Fibroblast of lung (primary cell): ENCODE measurements around the gene CITED2. TPM values are rescaled to one million over a fixed set of nuclear protein-coding genes. Genes with fewer than 3 reads are reported as not detected.

ENCODE experiments used
- DNase-seq, 2 donors: peaks; one replicate each; pipeline versions ENCODE4 v3.0.0 to v3.0.0-alpha.2; 2010; ENCODE audit warnings: low read depth in 2 of 2
- H2AFZ ChIP-seq: 2 replicates; pipeline ENCODE4 v1.5.1; 2012; ENCODE audit warnings: low read length, control low read depth, inconsistent platforms
- H3K27ac ChIP-seq: 2 replicates; pipeline ENCODE4 v1.5.1; 2011; ENCODE audit warnings: low read length, control low read depth; ENCODE audit not compliant: insufficient read depth
- H3K27me3 ChIP-seq: 2 replicates; pipeline ENCODE4 v1.5.1; 2011; ENCODE audit warnings: mild to moderate bottlenecking, low read length; ENCODE audit not compliant: control insufficient read depth, insufficient read depth
- H3K36me3 ChIP-seq: 2 replicates; pipeline ENCODE4 v1.5.1; 2011; ENCODE audit warnings: low read length; ENCODE audit not compliant: control insufficient read depth, insufficient read depth
- H3K4me1 ChIP-seq: 2 replicates; pipeline ENCODE4 v1.5.1; 2011; ENCODE audit warnings: low read length; ENCODE audit not compliant: control insufficient read depth, insufficient read depth; ENCODE audit errors: extremely low read depth
- H3K4me2 ChIP-seq: 2 replicates; pipeline ENCODE4 v1.5.1; 2011; ENCODE audit warnings: low read length, control low read depth; ENCODE audit not compliant: insufficient read depth; ENCODE audit errors: extremely low read depth
- H3K4me3 ChIP-seq, 4 experiments: fragments of 200-600 bp in 1 of 4; sonication (generic) in 1 of 4; replicated peaks in 1 of 4; 2 replicates each; pipeline ENCODE4 v1.5.1; 2011 to 2016; ENCODE audit warnings: low read length in 4 of 4, low read depth in 3 of 4, mild to moderate bottlenecking in 3 of 4, control low read depth in 2 of 4, inconsistent platforms in 1 of 4, mixed read lengths in 1 of 4; ENCODE audit not compliant: insufficient read depth in 1 of 4; ENCODE audit errors: control extremely low read depth in 1 of 4
- H3K79me2 ChIP-seq: 2 replicates; pipeline ENCODE4 v1.5.1; 2012; ENCODE audit warnings: mild to moderate bottlenecking, low read length, inconsistent platforms; ENCODE audit not compliant: control insufficient read depth, insufficient read depth
- H3K9ac ChIP-seq: 2 replicates; pipeline ENCODE4 v1.5.1; 2011; ENCODE audit warnings: mild to moderate bottlenecking, low read length, control low read depth; ENCODE audit not compliant: insufficient read depth
- H3K9me3 ChIP-seq: 2 replicates; pipeline ENCODE4 v1.5.1; 2012; ENCODE audit warnings: low read depth, low read length; ENCODE audit not compliant: control insufficient read depth, insufficient read depth
- H4K20me1 ChIP-seq: 2 replicates; pipeline ENCODE4 v1.5.1; 2011; ENCODE audit warnings: low read length; ENCODE audit not compliant: control insufficient read depth, insufficient read depth; ENCODE audit errors: extremely low read depth
- EZH2 ChIP-seq: IDR thresholded peaks from 2 replicates; pipeline ENCODE4 v1.5.1; 2012; ENCODE audit warnings: low read length, control low read depth, mild to moderate bottlenecking; ENCODE audit errors: missing control alignments
- polyA plus RNA-seq, 2 donors: library from polyadenylated mRNA; depleted of rRNA in 1 of 2; stranded (reverse) in 1 of 2; unstranded in 1 of 2; fragments of >200 nt; gene quantifications; 2 replicates each; pipeline ENCODE4 v1.2.1, GENCODE V29; 2011 to 2012; ENCODE audit warnings: missing spikeins in 1 of 2
- total RNA-seq: library from RNA; depleted of rRNA; stranded (reverse); fragments of >200 nt; gene quantifications from 2 replicates; pipeline ENCODE4 v1.2.1, GENCODE V29; 2014
- TF ChIP-seq, protein P1 (sequence below), 2 donors: IDR thresholded peaks in 1 of 2; conservative IDR thresholded peaks in 1 of 2; 1 replicate in 1 of 2; 2 replicates in 1 of 2; pipeline ENCODE4 v1.5.1; 2011 to 2012; ENCODE audit warnings: low read length in 2 of 2, control low read depth in 1 of 2, inconsistent platforms in 1 of 2, low read depth in 1 of 2, mild to moderate bottlenecking in 1 of 2

CITED2 gene
- total and polyA plus RNA-seq, 2 donors (not counting 1 experiment from before 2014, with no cell fraction given), result 139 to 370 TPM

DNA sequence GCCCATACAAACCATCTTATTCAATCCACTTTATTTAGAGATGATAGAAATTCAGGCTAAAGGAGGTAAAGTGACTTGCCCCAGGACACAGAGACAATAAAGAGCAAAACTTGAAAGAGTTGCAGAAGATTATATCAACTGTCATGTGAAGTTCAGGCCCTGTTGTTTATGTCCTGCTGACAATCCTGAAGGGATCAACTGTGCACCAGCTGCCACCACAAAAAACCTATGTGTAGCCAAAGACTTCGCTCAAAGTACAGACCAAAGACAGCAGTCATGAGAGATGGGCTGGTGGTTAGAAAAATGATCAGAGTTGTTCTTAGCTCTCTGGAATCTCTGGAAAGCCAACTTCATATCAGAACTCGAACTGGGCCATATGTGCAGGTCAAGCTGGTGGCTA, 16.0 kb upstream of the CITED2 start:
- TF ChIP-seq, protein P1, sequence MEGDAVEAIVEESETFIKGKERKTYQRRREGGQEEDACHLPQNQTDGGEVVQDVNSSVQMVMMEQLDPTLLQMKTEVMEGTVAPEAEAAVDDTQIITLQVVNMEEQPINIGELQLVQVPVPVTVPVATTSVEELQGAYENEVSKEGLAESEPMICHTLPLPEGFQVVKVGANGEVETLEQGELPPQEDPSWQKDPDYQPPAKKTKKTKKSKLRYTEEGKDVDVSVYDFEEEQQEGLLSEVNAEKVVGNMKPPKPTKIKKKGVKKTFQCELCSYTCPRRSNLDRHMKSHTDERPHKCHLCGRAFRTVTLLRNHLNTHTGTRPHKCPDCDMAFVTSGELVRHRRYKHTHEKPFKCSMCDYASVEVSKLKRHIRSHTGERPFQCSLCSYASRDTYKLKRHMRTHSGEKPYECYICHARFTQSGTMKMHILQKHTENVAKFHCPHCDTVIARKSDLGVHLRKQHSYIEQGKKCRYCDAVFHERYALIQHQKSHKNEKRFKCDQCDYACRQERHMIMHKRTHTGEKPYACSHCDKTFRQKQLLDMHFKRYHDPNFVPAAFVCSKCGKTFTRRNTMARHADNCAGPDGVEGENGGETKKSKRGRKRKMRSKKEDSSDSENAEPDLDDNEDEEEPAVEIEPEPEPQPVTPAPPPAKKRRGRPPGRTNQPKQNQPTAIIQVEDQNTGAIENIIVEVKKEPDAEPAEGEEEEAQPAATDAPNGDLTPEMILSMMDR (conservative IDR thresholded peaks at IDR 0.05 in 1 of 2, IDR thresholded peaks at IDR 0.05 in 1 of 2; ENCODE audit: low read depth in 1 of 2, low read length in 2 of 2), result no peak
- TF ChIP-seq EZH2, result no peak

DNA sequence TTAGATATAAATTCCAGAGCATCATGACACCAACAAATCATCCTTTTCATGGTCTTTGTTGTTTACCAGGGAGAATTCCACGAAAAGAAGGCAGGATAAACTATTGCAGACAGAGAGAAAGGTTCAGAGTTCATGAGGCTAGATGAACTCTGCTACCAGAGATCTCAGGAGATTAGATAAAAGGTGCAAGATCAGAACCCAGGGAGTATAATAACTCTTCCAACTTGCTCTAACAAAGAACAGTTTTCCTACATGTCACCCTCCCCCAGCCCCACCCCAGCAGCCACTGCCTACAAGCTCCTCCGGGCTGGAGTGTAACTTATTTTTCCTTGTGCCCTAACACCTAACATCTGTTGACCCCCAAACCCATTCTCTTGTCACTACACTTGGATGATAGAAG, 13.9 kb upstream of the CITED2 start:
- no peaks in the 10 kb centered on the region for H3K36me3 ChIP-seq
- H2AFZ ChIP-seq, result no peak overlapping the region
- H4K20me1 ChIP-seq, result no peaks in the 10 kb centered on the region
- no peak overlapping the region for H3K4me3 ChIP-seq
- H3K4me2 ChIP-seq, result no peak overlapping the region
- H3K9me3 ChIP-seq, result no peaks in the 10 kb centered on the region
- DNase-seq, result no peak
- H3K27ac ChIP-seq, result no peak overlapping the region
- no peaks in the 10 kb centered on the region for H3K27me3 ChIP-seq
- TF ChIP-seq, protein P1 (conservative IDR thresholded peaks at IDR 0.05 in 1 of 2, IDR thresholded peaks at IDR 0.05 in 1 of 2; ENCODE audit: low read depth in 1 of 2, low read length in 2 of 2), result no peak
- TF ChIP-seq EZH2, result no peak
- no peaks in the 10 kb centered on the region for H3K79me2 ChIP-seq
- H3K9ac ChIP-seq, result no peak overlapping the region
- no peaks in the 10 kb centered on the region for H3K4me1 ChIP-seq

More for the DNA sequence above, 16.0 kb upstream of the CITED2 start:
- Histone ChIP-seq H3K36me3 (no peaks in the 10 kb centered on the region), H3K4me3 (no peak overlapping the region), H3K27me3 (no peaks in the 10 kb centered on the region), H4K20me1 (no peaks in the 10 kb centered on the region), H3K79me2 (no peaks in the 10 kb centered on the region), H3K27ac (no peak overlapping the region), H3K4me2 (no peak overlapping the region), H3K4me1 (no peaks in the 10 kb centered on the region), H2AFZ (no peak overlapping the region), H3K9me3 (no peaks in the 10 kb centered on the region), H3K9ac (no peak overlapping the region)
- no peak for DNase-seq

DNA sequence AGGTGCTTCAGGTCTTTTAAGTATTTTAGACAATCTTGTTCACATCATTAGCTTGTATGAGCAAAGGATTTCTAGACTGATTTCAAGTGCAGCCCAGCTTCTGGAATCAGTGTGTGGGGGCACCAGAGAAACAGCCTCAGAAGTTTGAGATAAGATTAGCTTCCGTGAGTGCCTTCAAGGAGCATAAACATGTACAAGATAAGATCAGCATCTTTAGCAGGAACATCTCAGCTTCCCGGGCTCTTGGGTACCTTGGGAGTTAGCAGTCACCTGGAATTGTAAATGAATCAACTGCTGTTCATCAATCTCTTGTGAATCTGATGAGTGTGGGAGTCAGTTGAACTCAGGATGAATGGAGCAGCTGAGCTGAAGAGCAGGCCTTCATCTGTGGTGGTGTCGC, 12.0 kb upstream of the CITED2 start:
- TF ChIP-seq, protein P1 (conservative IDR thresholded peaks at IDR 0.05 in 1 of 2, IDR thresholded peaks at IDR 0.05 in 1 of 2; ENCODE audit: low read depth in 1 of 2, low read length in 2 of 2), result no peak
- TF ChIP-seq EZH2, result no peak
- Histone ChIP-seq H2AFZ (no peak overlapping the region), H3K4me2 (no peak overlapping the region), H3K9ac (no peak overlapping the region), H3K79me2 (no peaks in the 10 kb centered on the region), H3K4me1 (no peaks in the 10 kb centered on the region), H3K36me3 (no peaks in the 10 kb centered on the region), H3K27ac (no peak overlapping the region), H3K27me3 (no peaks in the 10 kb centered on the region), H3K9me3 (no peaks in the 10 kb centered on the region), H4K20me1 (no peaks in the 10 kb centered on the region), H3K4me3 (no peak overlapping the region)
- no peak for DNase-seq
